AG10803 (cell line): ENCODE measurements around the gene CDC16.

Source experiments
- DNase-seq: peaks from one replicate; pipeline ENCODE4 v3.0.0; 2010; ENCODE audit warnings: low read depth
- H3K4me3 ChIP-seq: 2 replicates; pipeline ENCODE4 v1.5.1; 2011; ENCODE audit warnings: mild to moderate bottlenecking, low read length, control low read depth
- TF ChIP-seq, protein P1 (sequence below): conservative IDR thresholded peaks from 2 replicates; pipeline ENCODE4 v1.5.1; 2011; ENCODE audit warnings: mild to moderate bottlenecking, low read length, control low read depth, inconsistent platforms

Gene CDC16

DNA sequence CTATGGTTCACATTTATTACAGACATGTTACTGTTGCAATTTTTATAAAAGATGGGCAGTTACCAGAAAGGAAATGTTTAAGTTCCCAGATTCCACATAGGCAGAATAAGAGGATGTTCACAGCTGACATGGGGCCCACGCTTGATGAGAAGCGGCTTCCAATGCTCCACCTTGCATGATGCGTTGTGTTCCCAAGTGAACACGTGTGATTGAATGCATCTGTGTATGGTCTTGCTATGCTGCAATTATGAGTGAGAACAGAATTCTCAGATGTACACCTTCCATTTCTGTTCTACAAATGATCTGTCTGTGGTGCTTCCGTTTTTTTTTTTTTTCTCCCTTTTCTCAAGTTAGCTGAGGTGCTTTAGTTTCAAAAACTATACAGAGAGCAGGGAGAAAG, 62.2 kb downstream of the CDC16 start:
- no peak for DNase-seq
- H3K4me3 ChIP-seq, result no peak overlapping the region
- TF ChIP-seq, protein P1, sequence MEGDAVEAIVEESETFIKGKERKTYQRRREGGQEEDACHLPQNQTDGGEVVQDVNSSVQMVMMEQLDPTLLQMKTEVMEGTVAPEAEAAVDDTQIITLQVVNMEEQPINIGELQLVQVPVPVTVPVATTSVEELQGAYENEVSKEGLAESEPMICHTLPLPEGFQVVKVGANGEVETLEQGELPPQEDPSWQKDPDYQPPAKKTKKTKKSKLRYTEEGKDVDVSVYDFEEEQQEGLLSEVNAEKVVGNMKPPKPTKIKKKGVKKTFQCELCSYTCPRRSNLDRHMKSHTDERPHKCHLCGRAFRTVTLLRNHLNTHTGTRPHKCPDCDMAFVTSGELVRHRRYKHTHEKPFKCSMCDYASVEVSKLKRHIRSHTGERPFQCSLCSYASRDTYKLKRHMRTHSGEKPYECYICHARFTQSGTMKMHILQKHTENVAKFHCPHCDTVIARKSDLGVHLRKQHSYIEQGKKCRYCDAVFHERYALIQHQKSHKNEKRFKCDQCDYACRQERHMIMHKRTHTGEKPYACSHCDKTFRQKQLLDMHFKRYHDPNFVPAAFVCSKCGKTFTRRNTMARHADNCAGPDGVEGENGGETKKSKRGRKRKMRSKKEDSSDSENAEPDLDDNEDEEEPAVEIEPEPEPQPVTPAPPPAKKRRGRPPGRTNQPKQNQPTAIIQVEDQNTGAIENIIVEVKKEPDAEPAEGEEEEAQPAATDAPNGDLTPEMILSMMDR, result no peak

DNA sequence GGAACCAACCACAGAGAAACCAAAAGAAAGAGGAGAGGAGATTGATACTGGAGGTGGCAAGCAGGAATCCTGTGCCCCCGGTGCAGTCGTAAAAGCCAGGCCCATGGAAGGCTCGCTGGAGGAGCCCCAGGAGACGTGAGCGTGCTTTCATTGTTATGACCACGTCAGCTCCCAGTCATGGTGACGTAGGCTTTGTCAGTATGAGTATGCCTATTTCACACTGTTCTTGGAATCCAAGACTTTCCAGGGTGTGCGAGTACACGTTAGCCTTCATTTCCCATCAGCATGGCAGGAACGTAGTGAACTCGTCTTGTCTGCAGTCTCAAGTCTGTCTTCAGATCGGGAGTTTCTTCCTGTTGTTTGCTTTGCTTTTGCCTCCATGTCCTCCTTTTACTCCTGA, 64.2 kb downstream of the CDC16 start:
- TF ChIP-seq, protein P1, result no peak
- no peak for DNase-seq
- H3K4me3 ChIP-seq, result no peak overlapping the region

DNA sequence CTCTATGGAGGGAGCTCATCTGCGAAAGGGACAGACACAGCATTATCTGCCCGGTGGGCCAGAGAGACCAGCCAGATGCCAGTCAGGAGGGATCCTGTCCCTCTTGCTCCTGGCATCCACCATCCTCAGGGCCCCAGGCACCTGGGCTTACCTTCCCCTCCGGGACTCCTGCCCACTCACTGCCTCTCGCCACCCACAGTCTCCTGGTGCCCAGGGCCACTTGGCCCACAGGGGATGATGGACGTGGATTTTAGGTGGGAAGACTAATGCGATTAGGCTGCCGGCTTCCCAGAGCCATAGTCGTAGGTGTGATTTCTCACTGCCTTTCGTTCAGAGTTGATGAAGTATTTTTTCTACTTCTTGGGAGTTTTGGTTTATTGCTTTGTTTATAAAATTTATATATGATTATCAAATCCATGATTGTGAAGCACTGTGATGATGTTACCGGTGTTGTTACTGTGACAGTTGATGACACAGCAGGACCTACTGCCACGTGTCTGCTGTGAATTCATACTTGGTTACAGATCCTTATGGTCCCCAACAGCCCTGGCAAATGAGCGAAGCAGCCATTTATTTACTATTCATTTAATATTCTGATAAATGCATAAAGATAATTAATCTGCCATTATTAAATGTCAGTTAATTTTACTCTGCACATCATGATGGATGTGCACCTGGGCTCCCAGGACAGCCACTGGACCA, 65.1 kb downstream of the CDC16 start:
- no peak overlapping the region for H3K4me3 ChIP-seq
- DNase-seq, result no peak
- TF ChIP-seq, protein P1, result no peak

DNA sequence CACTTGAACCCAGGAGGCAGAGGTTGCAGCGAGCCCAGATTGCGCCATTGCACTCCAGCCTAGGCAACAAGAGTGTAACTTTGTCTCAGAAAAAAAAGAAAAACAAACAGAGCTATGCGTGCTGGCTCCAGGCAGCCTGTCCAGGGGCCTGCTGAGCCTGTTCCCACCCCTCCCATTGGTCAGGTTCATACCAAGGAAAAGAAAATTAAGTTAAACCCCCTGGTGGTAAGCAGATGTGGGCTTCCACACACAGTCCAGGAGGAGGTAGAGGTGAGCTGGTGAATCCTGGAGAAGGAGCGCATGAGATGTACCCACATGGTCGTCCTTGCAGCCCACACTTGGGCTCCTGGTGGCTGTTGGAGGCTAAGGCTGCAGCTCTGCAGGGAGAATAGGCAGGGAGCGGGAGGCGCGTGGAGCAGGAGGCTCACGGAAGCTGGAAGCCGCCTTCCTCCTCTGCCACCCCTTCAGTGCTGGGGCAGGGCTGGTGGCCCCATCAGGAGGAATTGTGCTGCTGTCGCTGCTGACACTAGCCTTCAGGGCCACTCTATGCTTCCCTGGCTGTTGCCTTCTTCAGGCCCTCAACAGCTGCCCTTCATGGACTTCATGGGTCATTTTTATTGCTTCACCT, 69.1 kb downstream of the CDC16 start:
- no peak overlapping the region for H3K4me3 ChIP-seq
- TF ChIP-seq, protein P1, result no peak
- DNase-seq, result no peak

DNA sequence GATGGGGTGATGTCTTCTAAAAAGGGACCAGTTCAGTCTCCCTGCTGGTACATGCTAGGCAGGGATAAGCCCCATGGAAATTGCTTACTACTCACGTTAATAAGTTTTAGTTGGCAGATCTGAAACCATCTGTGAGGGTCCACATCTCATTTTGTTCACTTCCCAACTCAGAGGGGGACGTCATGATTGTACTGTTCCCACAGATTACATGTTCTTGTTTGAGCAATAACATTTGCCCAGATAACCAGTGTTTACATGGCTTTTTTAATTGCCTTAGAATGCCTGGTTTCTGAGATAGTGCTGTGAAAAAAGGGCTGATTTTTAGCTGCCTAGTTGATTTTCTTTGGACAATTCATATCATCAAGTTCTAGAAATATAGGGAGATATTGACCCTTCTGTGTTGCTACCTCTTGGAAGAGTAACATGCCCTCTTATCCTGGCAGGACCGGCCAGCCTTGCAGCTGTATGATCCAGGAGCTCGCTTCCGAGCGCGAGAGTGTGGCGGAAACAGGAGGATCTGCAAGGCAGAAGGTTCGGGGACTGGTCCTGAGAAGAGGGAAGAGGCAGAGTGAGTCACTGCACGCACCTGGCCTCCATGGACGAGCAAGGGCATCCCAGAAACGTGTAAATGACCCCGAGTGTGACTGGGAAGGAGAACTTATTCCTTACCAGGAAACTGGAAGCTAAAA, 69.8 kb downstream of the CDC16 start:
- no peak overlapping the region for H3K4me3 ChIP-seq
- no peak for DNase-seq
- TF ChIP-seq, protein P1, result no peak

DNA sequence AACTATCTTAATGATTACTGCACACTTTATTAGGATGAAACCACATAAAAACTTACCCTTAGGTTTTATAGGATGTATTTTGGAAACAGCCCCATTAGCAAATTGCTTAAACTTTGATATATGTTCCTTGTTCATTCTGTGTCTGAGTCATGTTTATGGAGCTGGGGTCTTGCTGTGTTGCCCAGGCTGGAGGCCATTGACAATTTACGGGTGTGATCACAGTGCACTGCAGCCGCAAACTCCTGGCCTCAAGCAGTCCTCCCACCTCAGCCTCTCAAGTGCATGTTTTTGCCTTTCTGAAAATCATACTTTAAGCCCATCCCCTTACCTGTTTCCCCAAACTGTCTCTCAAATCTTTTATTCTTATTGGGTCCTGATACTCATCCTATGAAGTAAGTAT, 74.4 kb downstream of the CDC16 start:
- H3K4me3 ChIP-seq, result no peak overlapping the region
- TF ChIP-seq, protein P1, result no peak
- DNase-seq, result no peak
